Activated gamma-delta T cell treated with Interleukin-2 at 50 U/mL for 16 hours (primary cell): ENCODE measurements around the gene HSPA12B.
A peak's percentile ranks its signal among the peaks of the same experiment; 100 is the strongest.

Experiments
- DNase-seq: peaks from one replicate; pipeline ENCODE4 v3.0.0-alpha.2; 2020

Gene HSPA12B

DNA sequence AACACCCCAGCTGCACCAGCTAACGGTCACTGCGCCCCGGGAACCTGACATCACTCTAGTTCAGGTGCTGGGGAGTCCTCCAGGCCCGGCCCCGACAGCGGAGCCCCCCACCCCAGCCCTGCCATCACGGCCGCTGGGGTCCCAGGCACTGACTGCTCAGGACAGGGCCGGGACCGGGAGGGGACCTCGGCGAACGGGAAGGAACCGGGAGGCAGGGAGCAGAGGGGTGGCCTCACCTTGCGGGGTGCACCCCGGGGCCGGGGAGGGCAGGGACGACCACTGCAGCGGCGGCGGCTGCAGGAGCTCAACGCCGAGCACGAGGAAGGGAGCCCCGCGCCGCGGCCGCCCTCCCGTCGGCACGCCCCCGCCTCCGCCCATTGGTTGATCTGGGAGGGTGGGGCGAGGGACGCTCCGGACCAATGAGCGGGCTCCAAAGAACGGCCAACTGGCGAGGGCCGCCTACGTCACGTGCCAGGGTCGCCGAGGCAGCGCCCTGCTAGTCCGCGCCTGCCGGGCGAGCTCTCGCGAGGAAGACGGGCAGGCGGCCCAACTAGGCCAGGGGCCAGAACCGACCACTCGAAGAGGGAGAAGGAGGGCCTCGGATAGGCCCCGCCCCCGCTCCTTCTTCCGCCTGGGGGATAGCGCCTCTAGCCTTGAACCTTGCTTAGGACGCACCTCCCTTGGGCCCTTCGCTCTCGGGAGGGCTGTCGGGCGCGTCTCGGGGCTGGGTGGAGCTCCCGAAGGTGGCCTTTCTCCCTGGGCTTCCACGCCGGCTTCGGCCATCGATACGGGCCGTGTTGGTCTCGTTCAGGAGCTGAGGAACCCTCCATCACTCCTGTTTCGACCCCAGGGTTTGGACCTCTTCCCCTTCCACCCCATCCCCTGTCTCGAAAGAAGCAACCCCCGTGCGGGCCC, 35.2 kb downstream of the HSPA12B start, which contains the start of gene ADISSP:
Gene ADISSP, minus strand, starts transcription at position 327 of the 915 bp plus-strand sequence. CDS start 7,653 bp downstream, outside the sequence.
- peak; percentile 94 for DNase-seq

DNA sequence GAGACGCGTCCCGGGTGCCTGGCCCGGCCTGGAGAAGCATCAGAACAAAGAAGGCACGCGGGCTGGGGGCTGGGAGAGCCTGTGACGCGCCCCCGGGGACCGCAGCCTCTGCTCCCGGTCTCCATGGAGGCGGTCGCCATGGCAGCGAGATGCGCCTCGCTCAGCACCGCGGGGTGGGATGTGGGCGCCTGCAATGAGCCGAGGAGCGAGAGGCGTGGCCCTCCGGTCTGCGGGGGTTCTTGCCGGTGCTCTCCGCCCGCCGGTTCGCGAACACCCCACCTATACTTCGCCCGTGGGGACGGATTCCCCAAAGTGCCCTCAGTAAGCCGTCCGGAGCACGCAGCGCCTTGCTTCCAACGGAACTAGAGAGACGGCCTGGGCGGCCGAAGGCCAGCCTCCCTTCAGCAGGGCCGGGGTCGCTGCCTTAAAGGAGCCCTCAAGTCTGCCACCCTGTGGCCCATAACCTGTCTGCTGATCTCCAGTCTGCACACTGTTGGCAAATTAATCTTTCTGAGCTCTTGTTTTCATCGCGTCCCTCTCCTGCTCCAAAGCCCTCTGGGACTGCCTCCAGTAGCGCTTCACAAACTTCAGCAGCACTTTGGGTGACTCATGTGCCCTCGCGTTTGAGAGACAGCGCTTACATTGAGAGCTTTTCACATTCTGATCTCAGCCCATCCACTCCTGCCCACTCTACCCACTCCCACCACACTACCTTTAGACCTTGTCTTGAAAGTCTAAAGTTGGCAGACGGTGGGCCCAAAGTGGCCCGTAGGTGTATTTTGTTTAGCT, 36.1 kb downstream of the HSPA12B start:
- DNase-seq, result peak; percentile 79

- no peak for DNase-seq
Observed at GRCh38 chr20:3771552-3772058, 39.1 kb downstream of the HSPA12B start.

GRCh38 chr20:3775457-3776108, 43.1 kb downstream of the HSPA12B start:
- no peak for DNase-seq

DNA sequence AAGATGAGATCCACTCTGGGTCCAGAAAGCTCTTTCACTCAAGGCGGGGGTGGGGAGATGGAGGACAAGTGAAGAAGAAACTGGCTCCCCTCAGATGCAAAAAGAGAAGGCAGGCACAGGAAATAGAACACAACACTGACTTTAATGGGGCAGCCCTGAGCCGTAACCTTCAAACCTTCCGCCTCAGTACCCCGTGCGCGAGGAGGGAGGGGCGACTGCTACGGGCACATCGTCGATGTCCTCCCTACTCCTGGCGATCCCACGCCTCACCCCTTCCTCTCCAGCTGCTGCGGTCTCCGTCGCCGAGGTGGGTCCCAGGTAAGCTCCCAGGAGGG, 44.9 kb downstream of the HSPA12B start:
- no peak for DNase-seq

DNA sequence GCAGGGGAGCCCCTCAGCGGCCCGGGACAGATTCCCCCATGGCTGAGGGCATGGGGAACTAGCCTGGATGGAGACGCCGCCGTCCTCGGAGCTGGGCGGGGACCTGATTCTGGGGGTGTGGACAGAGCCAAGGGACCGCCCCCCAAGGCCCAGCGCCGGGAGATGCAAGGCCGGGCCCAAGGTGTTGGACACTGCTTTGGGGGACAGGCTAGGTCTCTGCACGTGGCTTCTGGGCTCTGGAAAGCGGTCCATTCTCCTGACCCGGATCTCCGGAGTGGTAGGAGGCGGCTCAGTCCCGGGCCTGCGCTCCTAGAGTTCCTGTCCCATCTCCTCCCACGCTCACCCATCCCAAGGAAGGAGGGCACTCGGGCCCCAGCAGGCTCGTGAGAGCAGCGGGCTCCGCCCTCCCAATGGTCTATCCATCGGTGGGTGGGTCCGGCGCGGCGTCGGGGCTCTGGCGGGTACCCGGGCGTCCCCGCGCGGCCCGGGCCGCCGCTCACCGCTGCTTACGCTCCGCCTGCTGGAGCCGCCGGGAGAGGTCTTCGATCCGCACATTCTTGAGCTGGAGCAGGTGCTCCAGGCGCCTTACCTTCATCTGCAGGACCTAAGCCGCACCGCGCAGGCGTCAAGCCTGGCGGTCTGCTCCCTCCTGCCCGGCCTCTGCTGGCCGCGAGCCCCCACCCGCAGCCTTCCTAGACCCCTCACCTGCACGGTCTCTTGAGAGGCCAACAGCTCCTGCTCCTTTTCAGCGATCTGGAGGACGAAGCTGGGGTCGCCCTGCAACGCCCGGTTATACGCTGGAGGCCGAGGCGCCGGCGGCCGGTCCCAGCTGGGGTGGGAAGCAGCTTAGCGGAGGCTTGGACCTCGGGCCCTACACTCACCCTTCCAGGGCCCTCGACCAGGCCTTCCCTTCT, 45.5 kb downstream of the HSPA12B start:
- DNase-seq, result peak; percentile 44

DNA sequence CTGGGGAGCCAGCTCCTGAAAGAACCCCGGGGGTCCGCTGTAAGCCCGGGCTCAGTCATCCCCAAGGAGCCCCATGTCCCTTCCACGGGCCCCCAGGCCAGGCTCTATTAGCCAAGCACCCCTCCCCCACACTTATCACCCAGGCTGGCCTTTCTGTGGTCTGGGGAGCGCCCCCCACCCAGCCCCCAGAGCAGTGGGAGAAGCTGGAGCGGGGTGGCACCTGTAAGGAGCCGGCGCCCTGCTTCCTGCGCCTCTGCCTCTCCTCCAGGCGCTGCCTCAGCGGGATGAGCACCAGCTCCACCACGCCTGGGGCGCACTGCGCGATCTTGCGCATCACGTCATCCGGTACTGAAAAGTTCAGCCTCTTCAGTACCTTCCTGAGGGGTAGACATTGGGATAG, 46.5 kb downstream of the HSPA12B start:
- DNase-seq, result no peak

DNA sequence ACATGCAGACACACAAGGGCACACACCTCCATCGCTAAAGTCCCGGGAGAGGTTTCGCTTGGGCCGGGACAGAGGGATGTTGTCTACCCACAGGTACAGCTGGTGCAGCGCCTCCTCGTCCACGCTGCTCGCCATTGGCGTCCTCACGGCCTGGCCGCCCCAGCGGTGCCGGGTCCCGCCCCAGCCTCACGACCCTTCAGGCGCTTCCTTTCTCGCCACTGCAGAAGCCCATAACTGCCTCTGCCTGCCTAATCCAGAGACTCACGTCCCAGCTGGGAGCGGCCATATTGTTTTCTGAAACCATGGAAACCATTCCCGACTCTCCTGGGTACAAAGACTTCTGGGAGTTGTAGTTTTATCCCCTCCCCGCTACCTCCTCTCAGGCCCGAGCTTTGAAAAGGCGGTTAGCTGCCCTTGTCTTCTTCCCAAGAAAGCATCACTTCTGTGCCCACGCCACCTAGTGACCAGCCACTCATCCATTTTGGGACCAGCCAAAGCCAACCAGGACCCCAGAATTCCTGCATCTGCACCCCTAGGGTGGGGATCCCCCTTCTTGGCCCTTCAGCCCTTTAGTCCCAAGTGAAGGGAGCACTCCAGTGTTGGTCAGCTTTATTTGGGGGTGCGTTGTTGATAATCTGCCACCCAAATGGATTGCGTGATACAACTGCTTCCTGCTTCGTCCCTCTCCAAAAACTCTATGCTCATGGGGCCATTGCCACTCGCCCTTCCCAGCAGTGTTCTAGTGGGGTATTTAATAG, 48.8 kb downstream of the HSPA12B start, which contains the start of gene SPEF1:
Gene SPEF1, minus strand, starts transcription at position 296 of the 758 bp plus-strand sequence. Its CDS starts 161 bp downstream, at position 135.
- DNase-seq, result no peak

DNA sequence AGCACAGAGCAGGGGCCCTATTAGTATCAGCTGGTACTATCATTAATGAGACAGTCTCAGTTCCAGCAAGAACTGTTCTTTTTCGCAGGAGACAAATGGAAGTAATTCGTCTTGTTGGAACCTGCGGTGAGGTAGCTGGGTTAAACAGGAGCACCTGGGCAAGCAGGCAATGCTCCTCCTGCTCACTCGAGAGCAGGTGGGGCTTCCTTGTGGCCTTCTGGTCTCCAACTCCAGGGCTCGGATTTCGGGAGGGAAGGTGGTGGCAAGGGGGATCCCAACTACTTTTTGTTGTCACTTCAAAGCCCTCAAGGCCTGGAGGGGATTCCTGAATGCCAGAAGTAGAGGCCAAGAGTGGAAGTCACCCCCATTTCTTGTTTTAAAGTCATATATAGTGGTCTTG, 50.1 kb downstream of the HSPA12B start:
- DNase-seq, result no peak

DNA sequence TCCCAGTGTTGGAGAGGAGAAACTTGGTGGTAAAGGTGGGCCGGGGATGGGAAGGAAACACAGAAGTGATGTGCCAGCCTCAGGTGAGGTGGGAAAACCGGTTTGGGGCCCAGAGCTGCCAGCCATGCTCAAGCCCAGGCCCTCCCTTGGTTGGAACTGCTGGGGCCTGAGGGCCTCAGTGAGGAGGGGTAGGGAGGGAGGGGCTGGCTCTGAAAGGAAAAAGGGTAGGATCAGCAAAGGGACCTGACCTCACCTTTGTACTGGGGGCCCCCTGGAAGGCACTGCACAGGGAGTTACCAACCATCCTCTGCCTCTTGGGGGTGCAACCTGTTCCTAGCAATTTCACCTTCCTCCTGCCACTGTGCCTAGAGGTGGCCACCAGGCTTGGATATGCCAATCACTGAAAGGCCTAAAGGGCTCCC, 50.6 kb downstream of the HSPA12B start:
- no peak for DNase-seq

- DNase-seq, result no peak
Observed at GRCh38 chr20:3783511-3784195, 51.2 kb downstream of the HSPA12B start.

- no peak for DNase-seq
Observed at GRCh38 chr20:3784216-3784853, 51.9 kb downstream of the HSPA12B start.

- no peak for DNase-seq
Observed at GRCh38 chr20:3784863-3785239, 52.4 kb downstream of the HSPA12B start.

GRCh38 chr20:3785240-3786125, 53.0 kb downstream of the HSPA12B start:
- DNase-seq, result no peak

- DNase-seq, result no peak
Observed at GRCh38 chr20:3786126-3786484, 53.6 kb downstream of the HSPA12B start.

DNA sequence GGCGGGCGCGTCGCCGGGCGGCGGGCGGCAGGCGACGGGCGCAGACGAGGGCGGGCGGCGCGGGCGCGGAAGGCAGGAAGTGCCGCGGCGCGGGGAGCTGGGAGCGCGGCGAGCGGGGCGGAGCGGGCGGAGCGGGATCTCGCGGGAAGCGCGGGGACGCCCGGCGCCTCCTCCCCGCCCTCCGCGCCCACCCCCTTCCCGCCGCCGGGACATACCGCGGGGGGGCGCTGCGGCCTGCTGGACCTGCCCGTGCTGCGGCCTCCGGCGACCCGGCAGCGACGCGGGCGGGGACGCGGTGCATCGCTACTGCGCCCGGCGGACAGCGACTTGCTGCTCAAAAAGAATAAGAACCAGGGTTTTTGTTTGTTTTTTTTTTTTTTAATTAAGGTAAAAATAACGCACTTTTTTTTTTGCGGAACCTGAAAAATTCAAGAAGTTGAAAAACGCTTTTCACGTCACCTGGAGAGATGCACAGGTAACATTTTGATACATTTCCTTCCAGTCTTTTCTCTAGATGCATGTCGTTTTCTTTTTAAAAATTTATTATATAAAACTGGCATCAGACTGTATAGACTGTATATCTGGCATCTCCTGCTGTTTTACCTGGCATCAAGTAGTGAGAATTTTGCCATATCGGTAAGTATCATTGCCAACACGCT, 54.3 kb downstream of the HSPA12B start, which contains the start of gene CENPB:
Gene CENPB, minus strand, starts transcription at position 76 of the 659 bp plus-strand sequence. CDS start 257 bp downstream, outside the sequence.
- DNase-seq, result peak; percentile 90

DNA sequence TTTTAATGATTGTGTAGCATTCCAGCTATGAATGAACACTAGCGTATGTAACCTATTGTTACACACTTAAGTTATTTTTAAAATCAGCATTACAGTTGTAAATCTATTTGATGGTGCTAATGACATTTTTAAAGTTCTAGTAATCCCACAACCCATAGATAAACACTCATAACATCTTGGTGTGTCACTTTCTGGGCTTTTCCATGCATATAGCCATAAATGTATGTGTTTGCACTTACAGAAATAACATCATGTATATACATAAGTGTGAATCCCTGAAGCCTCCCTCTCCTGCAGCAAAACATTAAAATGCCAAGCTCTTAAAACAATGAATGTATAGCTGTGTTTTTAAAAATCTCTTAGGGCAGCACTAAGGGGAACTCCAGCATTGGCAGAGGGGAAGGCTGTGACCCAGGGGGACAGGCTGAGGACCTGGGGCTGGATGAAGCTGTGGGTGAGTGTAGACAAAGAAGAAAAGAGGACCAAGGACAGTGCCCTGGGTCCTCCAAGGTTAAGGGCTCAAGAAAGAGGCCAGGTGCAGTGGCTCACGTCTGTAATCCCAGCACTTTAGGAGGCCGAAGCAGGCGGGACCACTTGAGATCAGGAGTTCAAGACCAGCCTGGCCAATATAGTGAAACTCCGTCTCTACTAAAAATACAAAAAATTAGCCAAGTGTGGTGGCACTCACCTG, 55.0 kb downstream of the HSPA12B start:
- DNase-seq, result no peak
